ENCODE data around the gene HSH2D. TPM values are rescaled to one million over a fixed set of nuclear protein-coding genes. Genes with fewer than 3 reads are reported as not detected.

Gene HSH2D
- total RNA-seq, 1 donor from 2014 or later: not detected

DNA sequence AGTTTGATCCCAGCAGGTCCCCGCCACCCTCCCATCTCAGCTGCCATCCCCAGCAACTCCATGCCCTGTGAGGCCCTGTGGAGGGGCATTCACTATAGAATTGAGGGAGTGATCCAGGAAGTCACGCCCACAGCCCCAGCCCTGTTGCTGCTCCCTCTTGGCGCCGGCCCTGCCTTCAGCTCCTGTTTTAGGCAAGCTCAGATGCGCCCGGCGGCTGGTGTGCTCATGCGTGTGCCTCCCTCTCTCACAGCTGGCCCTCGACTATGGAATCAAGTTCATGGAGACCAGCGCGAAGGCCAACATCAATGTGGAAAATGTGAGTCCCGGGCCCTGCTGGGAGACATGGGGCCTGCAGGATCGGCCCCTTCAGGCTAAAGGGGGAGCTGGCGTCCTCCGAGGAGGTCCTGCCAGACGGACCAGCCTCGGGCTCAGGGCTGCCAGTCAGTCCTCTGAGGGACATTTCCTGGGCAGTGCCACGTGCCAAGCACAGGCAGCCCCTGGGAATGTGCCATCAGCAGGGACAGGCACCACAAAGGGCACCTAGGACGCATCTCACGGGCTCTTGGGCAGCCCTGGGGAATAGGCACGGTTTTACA is 15.6 kb upstream of the HSH2D start:
- no peaks in the 10 kb centered on the region for H3F3A ChIP-seq (ENCODE audit: low read depth)
- H3K27me3 ChIP-seq: no peaks in the 10 kb centered on the region
- H4K20me1 ChIP-seq (ENCODE audit: low read depth): no peaks in the 10 kb centered on the region
- Mint-ChIP-seq H3K27me3 (ENCODE audit: insufficient read depth, low read depth) (no peaks in the 10 kb centered on the region), H3K27ac (no peak overlapping the region), H3K9me3 (no peaks in the 10 kb centered on the region), H3K36me3 (peaks cover 34% of the 10 kb centered on the region), H3K4me3 (no peak overlapping the region), H3K4me1 (no peaks in the 10 kb centered on the region)
- no peak overlapping the region for H2AFZ ChIP-seq (replicated peaks)
- H3K4me3 ChIP-seq: no peak overlapping the region
- H3K4me1 ChIP-seq: no peaks in the 10 kb centered on the region
- H3K27ac ChIP-seq: no peak overlapping the region
- H3K4me2 ChIP-seq: no peak overlapping the region
- H3K79me2 ChIP-seq (ENCODE audit: low read depth): no peaks in the 10 kb centered on the region
- no peaks in the 10 kb centered on the region for H3K9me3 ChIP-seq (ENCODE audit: low read depth)
- no peaks in the 10 kb centered on the region for H3K36me3 ChIP-seq
- H3K9ac ChIP-seq: no peak overlapping the region
- TF ChIP-seq CTCF (IDR thresholded peaks at IDR 0.05) (no peak), EZH2phosphoT487 (IDR thresholded peaks at IDR 0.05) (no peak), EZH2 (IDR thresholded peaks at IDR 0.05) (no peak)
- DNase-seq (ENCODE audit: low spot score): no peak

- Mint-ChIP-seq H3K4me3 (no peak overlapping the region), H3K27ac (no peak overlapping the region), H3K4me1 (no peaks in the 10 kb centered on the region), H3K9me3 (no peaks in the 10 kb centered on the region), H3K27me3 (ENCODE audit: insufficient read depth, low read depth) (no peaks in the 10 kb centered on the region), H3K36me3 (peaks cover 47% of the 10 kb centered on the region)
- H3K27me3 ChIP-seq: no peaks in the 10 kb centered on the region
- no peak overlapping the region for H2AFZ ChIP-seq (replicated peaks)
- TF ChIP-seq EZH2 (IDR thresholded peaks at IDR 0.05): no peak
- TF ChIP-seq EZH2phosphoT487 (IDR thresholded peaks at IDR 0.05): no peak
- TF ChIP-seq CTCF (IDR thresholded peaks at IDR 0.05): no peak
- DNase-seq (ENCODE audit: low spot score): no peak
- no peak overlapping the region for H3K27ac ChIP-seq
- H3K9me3 ChIP-seq (ENCODE audit: low read depth): no peaks in the 10 kb centered on the region
- no peaks in the 10 kb centered on the region for H3F3A ChIP-seq (ENCODE audit: low read depth)
- no peak overlapping the region for H3K9ac ChIP-seq
- H3K4me1 ChIP-seq: no peaks in the 10 kb centered on the region
- H3K4me3 ChIP-seq: no peak overlapping the region
- no peak overlapping the region for H3K4me2 ChIP-seq
- no peaks in the 10 kb centered on the region for H3K36me3 ChIP-seq
- H4K20me1 ChIP-seq (ENCODE audit: low read depth): no peaks in the 10 kb centered on the region
- H3K79me2 ChIP-seq (ENCODE audit: low read depth): no peaks in the 10 kb centered on the region
Observed at GRCh38 chr19:16131648-16132047, 11.8 kb upstream of the HSH2D start.

DNA sequence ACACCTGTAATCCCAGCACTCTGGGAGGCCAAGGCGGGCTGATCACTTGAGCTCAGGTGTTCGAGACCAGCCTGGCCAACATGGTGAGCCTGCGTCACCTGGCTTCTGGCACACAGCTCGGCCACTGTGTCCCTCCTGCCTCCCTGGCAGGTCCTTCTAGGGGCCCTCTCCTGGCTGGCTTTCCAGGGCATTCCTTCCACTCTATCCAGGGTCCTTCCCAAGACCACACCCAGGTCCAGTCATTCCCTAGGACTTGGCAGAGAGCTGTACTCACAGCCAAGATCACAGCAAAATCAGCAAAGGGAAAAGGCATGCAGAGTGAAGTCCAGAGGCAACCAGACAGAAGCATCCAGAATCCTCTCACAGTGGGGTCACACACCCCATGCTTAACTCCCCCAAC is 9.7 kb upstream of the HSH2D start:
- Mint-ChIP-seq H3K9me3 (no peaks in the 10 kb centered on the region), H3K36me3 (peaks cover 42% of the 10 kb centered on the region), H3K4me1 (no peaks in the 10 kb centered on the region), H3K4me3 (no peak overlapping the region), H3K27me3 (ENCODE audit: insufficient read depth, low read depth) (peaks cover 2% of the 10 kb centered on the region), H3K27ac (no peak overlapping the region)
- no peak for TF ChIP-seq EZH2phosphoT487 (IDR thresholded peaks at IDR 0.05)
- TF ChIP-seq EZH2 (IDR thresholded peaks at IDR 0.05): no peak
- TF ChIP-seq CTCF (IDR thresholded peaks at IDR 0.05): no peak
- H3K4me3 ChIP-seq: no peak overlapping the region
- H4K20me1 ChIP-seq (ENCODE audit: low read depth): no peaks in the 10 kb centered on the region
- no peaks in the 10 kb centered on the region for H3K27me3 ChIP-seq
- DNase-seq (ENCODE audit: low spot score): no peak
- no peaks in the 10 kb centered on the region for H3K9me3 ChIP-seq (ENCODE audit: low read depth)
- no peak overlapping the region for H3K27ac ChIP-seq
- no peak overlapping the region for H3K4me2 ChIP-seq
- no peaks in the 10 kb centered on the region for H3K36me3 ChIP-seq
- no peaks in the 10 kb centered on the region for H3F3A ChIP-seq (ENCODE audit: low read depth)
- H3K9ac ChIP-seq: no peak overlapping the region
- H3K79me2 ChIP-seq (ENCODE audit: low read depth): no peaks in the 10 kb centered on the region
- no peaks in the 10 kb centered on the region for H3K4me1 ChIP-seq
- H2AFZ ChIP-seq (replicated peaks): no peak overlapping the region

Data from neural progenitor cell (in vitro differentiated cells).